HCT116 (cell line): ENCODE data around the gene SCD5. TPM values are rescaled to one million over a fixed set of nuclear protein-coding genes. Genes with fewer than 3 reads are reported as not detected.

Experiments used
- ATAC-seq: fragments of 200-7000 bp; cut with Tn5 transposase; 2 replicates; pipeline ENCODE4 v1.9.1; 2020; ENCODE audit warnings: mild to moderate bottlenecking, moderate library complexity
- BruUV-seq: library from RNA; stranded (reverse); fragments of 400-500 nt; replicated peaks from 2 replicates; lab custom pipeline; 2021; lab: Mats Ljungman, UMichigan
- CTCF ChIA-PET: fragments of 300-600 bp; sonication (Branson Sonifier 250); formaldehyde crosslinking; loops from one replicate; lab custom pipeline; 2021; ENCODE audit warnings: antibody characterized with exemption; lab: Charles Lee
- POLR2A ChIA-PET: fragments of 300-600, 350-600 bp; sonication (Branson Sonifier 250); formaldehyde crosslinking; loops from one replicate; lab custom pipeline; 2021; ENCODE audit warnings: antibody characterized with exemption; lab: Charles Lee
- RAD21 ChIA-PET, 2 experiments: fragments of 300-600 bp; sonication (Branson Sonifier 250); formaldehyde crosslinking; loops; one replicate each; lab custom pipeline; 2023; ENCODE audit warnings: low total read pairs in 2 of 2; ENCODE audit not compliant: uncharacterized antibody in 2 of 2, unreplicated experiment in 2 of 2, low non-redundant PET in 1 of 2; lab: Charles Lee
- DNase-seq: peaks from one replicate; pipeline ENCODE4 v3.0.0-alpha.2; 2010; ENCODE audit warnings: low read depth, low spot score
- H2AFZ ChIP-seq: fragments of 200-600 bp; shearing (Covaris generic), sonication (generic); 2 replicates; pipeline ENCODE4 v1.6.1; 2017; ENCODE audit warnings: low read depth, mixed run types, mixed read lengths, antibody characterized with exemption, low read length; ENCODE audit not compliant: poor library complexity, severe bottlenecking
- H3K27ac ChIP-seq: 2 replicates; pipeline ENCODE4 v1.5.1; 2012; ENCODE audit warnings: low read depth, low read length
- H3K27me3 ChIP-seq: fragments of 200-600 bp; sonication (generic); 2 replicates; pipeline ENCODE4 v1.6.1; 2016; ENCODE audit warnings: mixed run types, low read length, mixed read lengths; ENCODE audit not compliant: insufficient read depth
- H3K36me3 ChIP-seq, 2 experiments: fragments of 200-500 bp in 1 of 2; fragments of 200-600 bp in 1 of 2; sonication (Bioruptor generic) in 1 of 2; sonication (generic) in 1 of 2; 2 replicates each; pipeline versions ENCODE4 v1.5.1 to v1.6.1; 2014 to 2016; ENCODE audit warnings: low read length in 2 of 2, inconsistent platforms in 1 of 2, mixed read lengths in 1 of 2, mixed run types in 1 of 2; ENCODE audit not compliant: insufficient read depth in 2 of 2, control insufficient read depth in 1 of 2
- H3K4me1 ChIP-seq, 2 experiments: fragments of 200-600 bp in 1 of 2; sonication (generic) in 1 of 2; 2 replicates each; pipeline versions ENCODE4 v1.5.1 to v1.6.1; 2012 to 2017; ENCODE audit warnings: low read length in 2 of 2, inconsistent platforms in 1 of 2, mild to moderate bottlenecking in 1 of 2, mixed read lengths in 1 of 2, mixed run types in 1 of 2, moderate library complexity in 1 of 2; ENCODE audit not compliant: insufficient read depth in 2 of 2, control insufficient read depth in 1 of 2
- H3K4me2 ChIP-seq: fragments of 200-600 bp; sonication (generic); 2 replicates; pipeline ENCODE4 v1.6.1; 2017; ENCODE audit warnings: mixed run types, low read length, mixed read lengths
- H3K4me3 ChIP-seq, 2 experiments: fragments of 200-600 bp in 1 of 2; sonication (generic) in 1 of 2; replicated peaks in 1 of 2; 2 replicates each; pipeline ENCODE4 v1.5.1; 2011 to 2016; ENCODE audit warnings: low read length in 2 of 2, control low read depth in 1 of 2, low read depth in 1 of 2, mild to moderate bottlenecking in 1 of 2, mixed read lengths in 1 of 2, mixed run types in 1 of 2
- H3K79me2 ChIP-seq: fragments of 200-600 bp; sonication (generic); 2 replicates; pipeline ENCODE4 v1.6.1; 2017; ENCODE audit warnings: mild to moderate bottlenecking, mixed run types, low read length, moderate library complexity, mixed read lengths; ENCODE audit not compliant: insufficient read depth
- H3K9ac ChIP-seq: fragments of 200-600 bp; sonication (generic); 2 replicates; pipeline ENCODE4 v1.6.1; 2016; ENCODE audit warnings: low read length, mixed read lengths
- H3K9me2 ChIP-seq: fragments of 200-600 bp; sonication (generic), shearing (Covaris generic); 2 replicates; pipeline ENCODE4 v1.6.1; 2017; ENCODE audit warnings: mixed run types, mild to moderate bottlenecking, moderate library complexity; ENCODE audit not compliant: insufficient read depth
- H3K9me3 ChIP-seq, 2 experiments: fragments of 200-500 bp in 1 of 2; fragments of 200-600 bp in 1 of 2; sonication (Bioruptor generic) in 1 of 2; sonication (generic) in 1 of 2; 2 replicates each; pipeline ENCODE4 v1.6.1; 2014 to 2017; ENCODE audit warnings: low read length in 2 of 2, mixed read lengths in 2 of 2, inconsistent platforms in 1 of 2, low read depth in 1 of 2, mild to moderate bottlenecking in 1 of 2, mixed run types in 1 of 2, moderate library complexity in 1 of 2; ENCODE audit not compliant: control insufficient read depth in 1 of 2, insufficient read depth in 1 of 2
- H4K20me1 ChIP-seq: fragments of 200-600 bp; sonication (generic), shearing (Covaris generic); 2 replicates; pipeline ENCODE4 v1.6.1; 2017; ENCODE audit warnings: mixed run types, mild to moderate bottlenecking, moderate library complexity; ENCODE audit not compliant: insufficient read depth
- ELF1 ChIP-seq: IDR thresholded peaks from 2 replicates; pipeline ENCODE4 v1.6.1; 2012; ENCODE audit warnings: low read depth, borderline replicate concordance
- EZH2 ChIP-seq: fragments of 200-600 bp; sonication (generic); IDR thresholded peaks from 2 replicates; pipeline ENCODE4 v1.6.1; 2017; ENCODE audit warnings: antibody characterized with exemption, mixed run types
- FOSL1 ChIP-seq: IDR thresholded peaks from 2 replicates; pipeline ENCODE4 v1.6.1; 2012; ENCODE audit warnings: low read depth
- JUND ChIP-seq: IDR thresholded peaks from 2 replicates; pipeline ENCODE4 v1.6.1; 2012
- MAX ChIP-seq: IDR thresholded peaks from 2 replicates; pipeline ENCODE4 v1.6.1; 2012
- POLR2AphosphoS5 ChIP-seq: IDR thresholded peaks from 2 replicates; pipeline ENCODE4 v1.6.1; 2011; ENCODE audit warnings: mild to moderate bottlenecking, low read depth, low read length, moderate library complexity
- SIN3A ChIP-seq: IDR thresholded peaks from 2 replicates; pipeline ENCODE4 v1.6.1; 2012; ENCODE audit warnings: low read depth
- SRF ChIP-seq: IDR thresholded peaks from 2 replicates; pipeline ENCODE4 v1.6.1; 2012; ENCODE audit warnings: low read depth
- YY1 ChIP-seq: IDR thresholded peaks from 2 replicates; pipeline ENCODE4 v1.6.1; 2011; ENCODE audit warnings: low read length, low read depth, moderate library complexity, mild to moderate bottlenecking; ENCODE audit not compliant: insufficient replicate concordance; ENCODE audit errors: extremely low read depth
- intact Hi-C: fragments of 100-400 bp; cut with micrococcal nuclease; formaldehyde crosslinking; loops from 2 replicates; pipeline ENCODE4 v1.10.0; 2022
- total RNA-seq: library from RNA; stranded (reverse); gene quantifications from one replicate; pipeline ENCODE4 v1.2.1, GENCODE V29; 2021; ENCODE audit not compliant: unreplicated experiment
- TF ChIP-seq, protein P1 (sequence below): IDR thresholded peaks from 2 replicates; pipeline ENCODE4 v1.6.1; 2012
- TF ChIP-seq, protein P2 (sequence below): IDR thresholded peaks from 2 replicates; pipeline ENCODE4 v1.6.1; 2011; ENCODE audit warnings: mild to moderate bottlenecking, low read length, moderate library complexity; ENCODE audit not compliant: insufficient replicate concordance; ENCODE audit errors: extremely low read depth

SCD5 gene
- total RNA-seq, 1 experiment from 2014 or later: 21.7 TPM

GRCh38 chr4:82624819-82625218 lies 173.8 kb downstream of the SCD5 start:
- Histone ChIP-seq H3K27me3 (no peaks in the 10 kb centered on the region), H3K4me2 (no peak overlapping the region), H3K9me2 (no peaks in the 10 kb centered on the region), H3K36me3 (no peaks in the 10 kb centered on the region), H3K4me3 (no peak overlapping the region), H2AFZ (no peak overlapping the region), H3K9ac (no peak overlapping the region), H3K79me2 (no peaks in the 10 kb centered on the region), H3K4me1 (no peaks in the 10 kb centered on the region), H3K9me3 (no peaks in the 10 kb centered on the region), H4K20me1 (no peaks in the 10 kb centered on the region), H3K27ac (no peak overlapping the region)
- POLR2A ChIA-PET: no interaction called here
- TF ChIP-seq ELF1: no peak
- TF ChIP-seq SRF: no peak
- no peak for TF ChIP-seq JUND
- TF ChIP-seq FOSL1: no peak
- TF ChIP-seq, protein P1, sequence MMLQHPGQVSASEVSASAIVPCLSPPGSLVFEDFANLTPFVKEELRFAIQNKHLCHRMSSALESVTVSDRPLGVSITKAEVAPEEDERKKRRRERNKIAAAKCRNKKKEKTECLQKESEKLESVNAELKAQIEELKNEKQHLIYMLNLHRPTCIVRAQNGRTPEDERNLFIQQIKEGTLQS: no peak
- TF ChIP-seq, protein P2, sequence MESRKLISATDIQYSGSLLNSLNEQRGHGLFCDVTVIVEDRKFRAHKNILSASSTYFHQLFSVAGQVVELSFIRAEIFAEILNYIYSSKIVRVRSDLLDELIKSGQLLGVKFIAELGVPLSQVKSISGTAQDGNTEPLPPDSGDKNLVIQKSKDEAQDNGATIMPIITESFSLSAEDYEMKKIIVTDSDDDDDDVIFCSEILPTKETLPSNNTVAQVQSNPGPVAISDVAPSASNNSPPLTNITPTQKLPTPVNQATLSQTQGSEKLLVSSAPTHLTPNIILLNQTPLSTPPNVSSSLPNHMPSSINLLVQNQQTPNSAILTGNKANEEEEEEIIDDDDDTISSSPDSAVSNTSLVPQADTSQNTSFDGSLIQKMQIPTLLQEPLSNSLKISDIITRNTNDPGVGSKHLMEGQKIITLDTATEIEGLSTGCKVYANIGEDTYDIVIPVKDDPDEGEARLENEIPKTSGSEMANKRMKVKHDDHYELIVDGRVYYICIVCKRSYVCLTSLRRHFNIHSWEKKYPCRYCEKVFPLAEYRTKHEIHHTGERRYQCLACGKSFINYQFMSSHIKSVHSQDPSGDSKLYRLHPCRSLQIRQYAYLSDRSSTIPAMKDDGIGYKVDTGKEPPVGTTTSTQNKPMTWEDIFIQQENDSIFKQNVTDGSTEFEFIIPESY: no peak
- no peak for TF ChIP-seq EZH2
- TF ChIP-seq POLR2AphosphoS5: no peak
- TF ChIP-seq MAX: no peak
- no peak for TF ChIP-seq SIN3A
- TF ChIP-seq YY1: no peak
- DNase-seq: no peak
- no peak for ATAC-seq
- no TSS peak for BruUV-seq
- RAD21 ChIA-PET: no interaction called here
- intact Hi-C loops: no loop called here
- CTCF ChIA-PET: no interaction called here
